HFF-Myc (cell line): ENCODE measurements around the gene ASIC5.
"Not testable (repeated sequence)": the region's sequence is repeated elsewhere in the genome, so short reads cannot be mapped to it uniquely, and the experiment has no call there.

Source experiments
- DNase-seq: peaks from one replicate; pipeline ENCODE4 v3.0.0-alpha.2; 2011; ENCODE audit warnings: low read depth; ENCODE audit errors: extremely low read depth
- H3K4me3 ChIP-seq: replicated peaks from 2 replicates; pipeline ENCODE4 v1.5.1; 2011; ENCODE audit warnings: low read depth, mild to moderate bottlenecking, control low read depth, low read length
- CTCF ChIP-seq: IDR thresholded peaks from 2 replicates; pipeline ENCODE4 v1.5.1; 2012; ENCODE audit warnings: mild to moderate bottlenecking, low read depth, low read length, control low read depth; ENCODE audit errors: missing control alignments

Gene ASIC5

DNA sequence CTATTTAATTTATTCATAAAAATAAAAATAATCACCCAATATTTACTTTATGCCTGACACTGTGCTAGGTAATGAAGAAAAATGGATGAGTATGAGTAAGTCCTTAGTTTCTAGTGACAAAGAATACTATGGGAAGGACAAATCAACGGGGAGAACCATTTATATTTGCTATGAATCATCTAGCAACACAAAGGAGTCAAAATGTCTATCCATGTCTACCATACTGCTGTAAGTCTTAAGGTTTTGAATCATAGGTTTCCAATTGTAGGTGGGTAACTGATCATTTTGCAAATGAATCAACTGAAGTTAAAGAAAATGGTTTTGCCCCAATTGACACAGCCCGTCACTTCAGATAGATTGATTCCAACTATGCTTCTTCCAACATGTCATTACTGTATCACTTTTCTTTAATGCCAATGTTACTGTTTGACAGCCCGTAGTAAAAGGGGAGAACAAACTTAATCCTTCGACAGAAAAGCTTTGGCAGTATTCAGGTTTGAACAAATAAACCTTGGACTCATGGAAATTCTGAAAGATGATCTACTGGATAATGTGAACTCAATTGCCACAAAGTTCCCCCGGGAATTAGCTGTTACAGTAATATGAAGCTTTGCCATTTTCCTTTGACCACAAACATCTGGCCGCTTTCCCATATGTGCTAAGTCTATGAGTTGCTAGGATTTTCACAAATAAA is 40.6 kb upstream of the ASIC5 start:
- no peak for TF ChIP-seq CTCF
- no peak overlapping the region for H3K4me3 ChIP-seq
- DNase-seq, result peak; percentile 96

DNA sequence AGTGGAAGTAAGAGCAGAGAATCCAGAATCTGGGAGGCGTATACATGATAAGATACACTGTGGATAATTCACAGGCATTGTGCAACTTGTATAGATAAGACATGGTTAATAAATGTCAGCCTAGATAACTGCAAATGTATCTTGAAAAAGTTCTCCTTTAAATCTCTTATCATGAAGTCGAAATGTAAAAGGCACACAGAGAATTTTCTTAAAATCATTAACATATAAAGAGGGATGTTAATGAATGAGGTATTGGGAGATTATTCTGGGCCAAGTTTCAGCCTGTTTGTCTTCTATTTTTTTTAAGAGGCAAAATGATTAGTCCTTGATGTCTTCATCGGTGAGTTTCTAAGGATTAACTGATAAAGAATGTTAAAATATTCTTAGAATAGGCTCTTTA is 38.3 kb upstream of the ASIC5 start:
- no peak overlapping the region for H3K4me3 ChIP-seq
- DNase-seq, result no peak
- no peak for TF ChIP-seq CTCF

DNA sequence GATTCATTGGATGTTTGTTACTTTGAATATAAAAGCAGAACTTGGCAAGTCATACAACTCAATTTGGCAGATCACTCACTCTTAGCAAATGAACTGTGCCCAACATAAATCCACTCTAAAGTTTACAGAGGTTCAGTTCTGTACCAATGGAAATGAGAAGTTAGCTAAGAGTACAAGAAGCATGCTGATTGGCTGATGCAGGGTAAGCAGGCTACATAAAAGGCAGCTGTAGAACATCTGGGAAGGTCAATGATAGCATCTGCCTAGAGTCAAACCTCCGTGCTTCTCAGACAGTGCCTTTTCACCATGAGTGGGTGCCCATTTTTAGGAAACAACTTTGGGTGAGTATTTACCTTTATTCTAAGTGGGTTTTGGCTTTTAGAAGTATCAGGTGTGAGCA is 37.4 kb upstream of the ASIC5 start, which contains the start of gene TDO2:
TSS of gene TDO2 (plus strand) at position 244 of the 400 bp plus-strand sequence. CDS start at position 307, 63 bp downstream.
- no peak within 1 kb of the TSS for H3K4me3 ChIP-seq
- TF ChIP-seq CTCF, result no peak
- no peak for DNase-seq

DNA sequence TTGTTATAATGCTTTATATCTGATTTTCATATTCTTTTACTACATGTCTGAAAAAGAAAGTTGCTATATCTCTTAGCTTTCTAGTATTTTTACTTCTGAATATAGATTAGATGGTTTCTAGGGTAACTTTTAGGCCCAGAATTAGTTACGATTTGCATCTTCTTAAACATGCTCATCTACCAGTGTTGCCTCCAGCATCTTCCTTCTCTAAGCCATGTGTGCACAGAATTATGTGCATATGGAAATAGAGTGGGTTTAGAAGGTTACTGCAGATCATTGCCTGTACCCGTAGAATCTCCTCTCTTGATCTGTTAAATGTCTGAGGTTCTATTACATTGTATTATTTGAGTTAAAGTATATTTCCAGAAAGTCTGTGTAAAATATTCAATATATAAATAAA is 34.9 kb upstream of the ASIC5 start:
- DNase-seq, result no peak
- TF ChIP-seq CTCF, result no peak
- no peak overlapping the region for H3K4me3 ChIP-seq

- H3K4me3 ChIP-seq, result no peak overlapping the region
- DNase-seq, result no peak
- TF ChIP-seq CTCF, result no peak
These were observed 34.3 kb upstream of the ASIC5 start for GRCh38 chr4:155900381-155900780.

DNA sequence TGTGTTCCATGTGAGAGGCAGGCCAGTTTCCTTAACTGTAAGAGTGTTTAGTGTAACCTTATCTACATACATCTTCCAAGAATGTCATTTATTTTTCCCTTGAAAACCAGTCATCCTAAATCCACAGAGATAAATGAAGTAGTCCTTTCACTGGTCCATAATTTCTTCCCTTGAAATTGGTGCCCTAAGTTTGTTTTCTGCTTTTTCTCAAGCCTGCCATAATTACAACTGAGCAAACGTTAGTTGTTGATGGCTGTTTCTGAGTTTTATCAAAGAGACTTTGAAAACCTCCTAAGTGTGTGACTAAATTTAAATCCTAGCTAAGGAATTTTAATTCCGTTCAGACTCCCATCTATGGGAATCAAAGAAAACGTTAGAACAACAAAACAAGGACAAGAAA is 33.8 kb upstream of the ASIC5 start:
- DNase-seq, result no peak
- H3K4me3 ChIP-seq, result no peak overlapping the region
- no peak for TF ChIP-seq CTCF

- not testable (repeated sequence) for DNase-seq, H3K4me3 ChIP-seq
These were observed 32.3 kb upstream of the ASIC5 start for GRCh38 chr4:155898371-155898770.
